Naive thymus-derived CD4-positive, alpha-beta T cell (primary cell): ENCODE data around the gene ACKR1. TPM values are rescaled to one million over a fixed set of nuclear protein-coding genes. Genes with fewer than 3 reads are reported as not detected.

Experiments used
- ATAC-seq: fragments of 150-1000 bp; cut with Tn5 transposase; 2 replicates; pipeline ENCODE4 v1.10.0; 2021; ENCODE audit warnings: mild to moderate bottlenecking, moderate library complexity
- CTCF ChIA-PET: fragments of 350-600 bp; sonication (Branson Sonifier 250); formaldehyde crosslinking; loops from one replicate; lab custom pipeline; 2021; ENCODE audit warnings: antibody characterized with exemption; lab: Charles Lee
- POLR2A ChIA-PET: fragments of 350-600 bp; sonication (Branson Sonifier 250); formaldehyde crosslinking; loops from one replicate; lab custom pipeline; 2021; ENCODE audit warnings: antibody characterized with exemption, inconsistent platforms; lab: Charles Lee
- DNase-seq, 9 donors: peaks; one replicate each; pipeline versions ENCODE4 v3.0.0 to v3.0.0-alpha.2; 2020 to 2022; ENCODE audit warnings: mixed read lengths in 1 of 9
- H3K27ac ChIP-seq: one replicate; pipeline ENCODE4 v1.7.0; 2013; ENCODE audit warnings: mild to moderate bottlenecking, low read depth, low read length, moderate library complexity
- H3K27me3 ChIP-seq, 2 donors: one replicate each; pipeline ENCODE4 v1.7.0; 2013; ENCODE audit warnings: low read length in 2 of 2, mild to moderate bottlenecking in 2 of 2, moderate library complexity in 2 of 2; ENCODE audit not compliant: control insufficient read depth in 2 of 2, insufficient read depth in 2 of 2
- H3K36me3 ChIP-seq, 3 experiments: 1 replicate in 2 of 3; 2 replicates in 1 of 3; pipeline ENCODE4 v1.7.0; 2013; ENCODE audit warnings: low read length in 3 of 3, mild to moderate bottlenecking in 3 of 3, moderate library complexity in 1 of 3; ENCODE audit not compliant: insufficient read depth in 3 of 3, control insufficient read depth in 2 of 3
- H3K4me1 ChIP-seq, 2 donors: one replicate each; pipeline ENCODE4 v1.7.0; 2013; ENCODE audit warnings: low read length in 2 of 2, mild to moderate bottlenecking in 2 of 2, moderate library complexity in 1 of 2; ENCODE audit not compliant: control insufficient read depth in 2 of 2, insufficient read depth in 2 of 2
- H3K4me3 ChIP-seq: 2 replicates; pipeline ENCODE4 v1.7.0; 2013; ENCODE audit warnings: mild to moderate bottlenecking, low read length
- H3K9me3 ChIP-seq, 3 experiments: 1 replicate in 2 of 3; 2 replicates in 1 of 3; pipeline ENCODE4 v1.7.0; 2013; ENCODE audit warnings: low read length in 3 of 3; ENCODE audit not compliant: control insufficient read depth in 2 of 3
- H3K27ac Mint-ChIP-seq, 9 donors: one replicate each; pipeline ENCODE4 v1.8.0; 2020 to 2022; ENCODE audit warnings: mixed read lengths in 9 of 9, mild to moderate bottlenecking in 8 of 9, moderate library complexity in 5 of 9, inconsistent platforms in 2 of 9
- H3K27me3 Mint-ChIP-seq, 5 donors: one replicate each; pipeline ENCODE4 v1.8.0; 2021 to 2022; ENCODE audit warnings: mixed read lengths in 5 of 5, mild to moderate bottlenecking in 1 of 5
- H3K36me3 Mint-ChIP-seq, 5 donors: one replicate each; pipeline ENCODE4 v1.8.0; 2020 to 2022; ENCODE audit warnings: mixed read lengths in 5 of 5, mild to moderate bottlenecking in 3 of 5, inconsistent platforms in 1 of 5
- H3K4me1 Mint-ChIP-seq, 7 donors: one replicate each; pipeline ENCODE4 v1.8.0; 2020 to 2022; ENCODE audit warnings: mixed read lengths in 7 of 7, mild to moderate bottlenecking in 3 of 7, inconsistent platforms in 1 of 7
- H3K4me3 Mint-ChIP-seq, 10 donors: one replicate each; pipeline ENCODE4 v1.8.0; 2020 to 2022; ENCODE audit warnings: mild to moderate bottlenecking in 10 of 10, mixed read lengths in 10 of 10, moderate library complexity in 6 of 10, inconsistent platforms in 2 of 10
- H3K9me3 Mint-ChIP-seq, 11 donors: one replicate each; pipeline ENCODE4 v1.8.0; 2020 to 2022; ENCODE audit warnings: mixed read lengths in 11 of 11, mild to moderate bottlenecking in 4 of 11, inconsistent platforms in 1 of 11, moderate library complexity in 1 of 11
- intact Hi-C, 2 donors: fragments of 100-400 bp; cut with micrococcal nuclease; formaldehyde crosslinking; loops; one replicate each; pipeline ENCODE4 v1.15.1; 2023
- polyA plus RNA-seq, 2 donors: library from polyadenylated mRNA; unstranded; fragments of 300-500 nt; fragmentation: Illumina TruSeq; gene quantifications; one replicate each; pipeline ENCODE4 v1.2.3, GENCODE V29; 2021
- total RNA-seq, 6 experiments: library from RNA in 5 of 6; stranded (reverse) in 5 of 6; gene quantifications; 1 replicate in 5 of 6; 2 replicates in 1 of 6; pipeline ENCODE4 v1.2.3 and lab custom pipeline; 2021 to 2026

The ACKR1 gene
- total and polyA plus RNA-seq, 7 experiments from 2014 or later: not detected

DNA sequence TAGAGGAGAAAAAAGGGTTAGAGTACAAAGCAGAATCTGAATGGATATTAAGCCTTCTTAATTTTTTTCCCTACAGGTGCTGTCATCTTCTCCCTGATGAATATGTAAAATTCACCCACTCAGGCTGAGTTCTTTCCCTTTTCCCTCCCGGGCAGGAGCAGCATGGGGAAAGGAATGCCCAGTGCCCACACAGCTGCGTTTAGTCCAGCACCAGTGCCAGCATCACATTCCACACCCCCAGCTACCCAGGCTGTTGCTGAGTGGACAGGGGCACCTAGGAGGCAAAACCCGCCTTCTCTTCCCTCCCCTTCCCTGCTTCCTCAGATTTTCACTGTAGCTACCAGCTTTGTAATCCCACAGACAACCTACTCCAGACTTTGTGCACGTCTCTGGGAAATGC is 36.6 kb upstream of the ACKR1 start:
- no peak for DNase-seq
- POLR2A ChIA-PET: no interaction called here
- Histone ChIP-seq H3K36me3 (no peaks in the 10 kb centered on the region), H3K4me1 (no peaks in the 10 kb centered on the region), H3K9me3 (no peaks in the 10 kb centered on the region), H3K27me3 (no peaks in the 10 kb centered on the region), H3K27ac (no peak overlapping the region), H3K4me3 (no peak overlapping the region)
- Mint-ChIP-seq H3K27ac (no peak overlapping the region), H3K27me3 (peaks cover 54 to 68% (median 65%) of the 10 kb centered on the region in 5 donors), H3K4me3 (no peak overlapping the region), H3K9me3 (no peaks in the 10 kb centered on the region), H3K36me3 (peaks cover 0 to 10% (median 0%) of the 10 kb centered on the region in 5 donors), H3K4me1 (peaks cover 3 to 12% (median 10%) of the 10 kb centered on the region in 7 donors)
- intact Hi-C loops: loop anchor here (10.0 kb wide), 2 partner anchors 627 to 837 kb away; no protein-coding TSS in a partner anchor
- ATAC-seq: no peak
- CTCF ChIA-PET: no interaction called here

DNA sequence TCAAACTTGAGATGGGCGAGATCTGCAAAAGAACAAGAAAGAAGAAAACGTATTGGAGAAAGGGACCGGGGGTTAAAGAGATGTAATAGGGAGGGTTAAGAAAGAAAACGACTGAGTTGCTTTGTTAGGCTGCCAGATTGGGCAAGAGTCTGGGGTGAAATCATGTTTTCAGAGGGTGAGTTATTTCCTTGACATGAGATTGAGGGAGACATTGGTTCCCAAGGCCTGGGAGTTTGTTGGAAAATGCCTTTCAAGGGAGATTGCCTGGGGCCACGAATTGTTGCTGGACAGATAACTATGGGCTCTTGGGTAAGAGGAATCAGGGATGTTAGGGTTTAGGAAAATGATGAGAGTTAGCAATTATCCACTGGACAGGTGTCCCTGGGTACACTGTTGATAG is 34.0 kb upstream of the ACKR1 start:
- no peak overlapping the region for H3K27ac ChIP-seq
- H3K27ac Mint-ChIP-seq: no peak overlapping the region
- H3K36me3 ChIP-seq: no peaks in the 10 kb centered on the region
- peaks cover 0 to 5% of the 10 kb centered on the region in 2 donors for H3K27me3 ChIP-seq
- peaks cover 3 to 12% (median 10%) of the 10 kb centered on the region in 7 donors for H3K4me1 Mint-ChIP-seq
- no peaks in the 10 kb centered on the region for H3K9me3 ChIP-seq
- H3K4me3 Mint-ChIP-seq: peak overlapping the region in 1 of 10 donors; percentile 0
- ATAC-seq (no peak), DNase-seq (no peak)
- CTCF ChIA-PET: no interaction called here
- H3K4me1 ChIP-seq: no peaks in the 10 kb centered on the region
- peaks cover 0 to 2% (median 0%) of the 10 kb centered on the region in 11 donors for H3K9me3 Mint-ChIP-seq
- no peak overlapping the region for H3K4me3 ChIP-seq
- POLR2A ChIA-PET: no interaction called here
- peaks cover 0 to 10% (median 0%) of the 10 kb centered on the region in 5 donors for H3K36me3 Mint-ChIP-seq
- H3K27me3 Mint-ChIP-seq: peaks cover 68 to 81% (median 72%) of the 10 kb centered on the region in 5 donors
- intact Hi-C loops: no loop called here

DNA sequence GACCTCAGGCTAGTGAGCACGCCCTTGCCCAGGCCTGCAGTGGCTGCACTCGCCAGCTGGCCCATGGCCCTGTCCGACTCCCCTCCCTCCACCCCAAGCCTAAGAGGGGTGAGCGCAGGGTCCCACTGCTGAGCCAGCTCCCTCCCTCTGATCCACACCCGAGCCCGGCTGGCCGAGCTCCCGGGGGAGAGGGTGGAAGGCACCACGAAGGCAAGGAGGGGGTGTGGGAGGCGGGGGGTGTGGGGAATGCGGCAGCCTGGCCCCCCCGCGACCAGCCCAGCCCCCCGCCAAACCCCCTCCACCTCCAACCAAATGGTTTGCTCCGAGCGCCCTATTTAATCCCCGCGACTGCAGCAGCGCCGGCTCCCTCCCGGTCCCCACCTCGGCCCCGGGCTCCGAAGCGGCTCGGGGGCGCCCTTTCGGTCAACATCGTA is 33.4 kb upstream of the ACKR1 start, which contains the start of gene CADM3:
Gene CADM3, plus strand, starts transcription at position 362 of the 434 bp plus-strand sequence. CDS start 151 bp downstream, outside the sequence.
- H3K27me3 ChIP-seq: peaks cover 0 to 5% of the 10 kb centered on the region in 2 donors
- Mint-ChIP-seq H3K9me3 (peaks cover 0 to 2% (median 0%) of the 10 kb centered on the region in 11 donors), H3K27me3 (peaks cover 66 to 77% (median 70%) of the 10 kb centered on the region in 5 donors), H3K4me3 (peak within 1 kb of the TSS in 4 of 10 donors; percentile 0 to 12 (median 8)), H3K27ac (no peak within 1 kb of the TSS), H3K4me1 (peaks cover 3 to 12% (median 10%) of the 10 kb centered on the region in 7 donors), H3K36me3 (peaks cover 0 to 10% (median 0%) of the 10 kb centered on the region in 5 donors)
- H3K9me3 ChIP-seq: no peaks in the 10 kb centered on the region
- POLR2A ChIA-PET: no interaction called here
- ATAC-seq (no peak), DNase-seq (no peak)
- CTCF ChIA-PET: no interaction called here
- no peak within 1 kb of the TSS for H3K4me3 ChIP-seq
- no peaks in the 10 kb centered on the region for H3K4me1 ChIP-seq
- H3K27ac ChIP-seq: no peak within 1 kb of the TSS
- no peaks in the 10 kb centered on the region for H3K36me3 ChIP-seq
- intact Hi-C loops: no loop called here

DNA sequence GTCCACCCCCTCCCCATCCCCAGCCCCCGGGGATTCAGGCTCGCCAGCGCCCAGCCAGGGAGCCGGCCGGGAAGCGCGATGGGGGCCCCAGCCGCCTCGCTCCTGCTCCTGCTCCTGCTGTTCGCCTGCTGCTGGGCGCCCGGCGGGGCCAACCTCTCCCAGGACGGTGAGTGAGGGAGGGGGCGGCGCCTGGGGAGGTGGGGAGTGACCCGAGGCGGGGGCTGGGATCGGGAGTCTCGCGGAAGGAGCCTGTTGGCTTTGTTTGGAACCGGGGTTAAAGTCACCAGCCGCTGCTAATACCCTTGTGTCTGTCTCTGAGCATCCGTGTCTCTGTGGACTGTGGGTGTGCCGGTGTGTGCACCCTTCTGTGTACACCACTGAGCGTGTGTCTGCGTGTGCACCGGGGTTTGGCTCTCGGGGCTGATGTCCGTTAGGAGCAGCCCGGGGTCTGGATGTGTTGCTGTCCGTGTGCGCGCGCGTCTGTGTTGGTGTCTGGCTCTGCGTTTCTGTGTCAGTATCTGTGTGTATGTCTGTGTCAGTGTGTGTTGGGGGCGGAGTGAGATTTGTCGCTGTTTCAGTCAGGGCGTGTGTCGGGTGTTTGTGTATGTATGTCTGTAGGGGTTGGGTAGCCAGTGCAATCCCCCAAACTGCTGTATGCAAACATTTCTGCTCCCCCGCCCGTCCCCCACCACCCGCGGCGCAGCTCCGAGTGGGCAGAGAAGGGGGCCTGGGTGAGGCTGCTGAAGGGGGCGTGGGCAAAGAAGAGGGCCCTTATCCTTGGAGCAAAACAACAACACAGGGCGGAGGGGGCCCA is 32.8 kb upstream of the ACKR1 start:
- no peak overlapping the region for H3K27ac ChIP-seq
- H3K4me3 ChIP-seq: no peak overlapping the region
- H3K36me3 ChIP-seq: no peaks in the 10 kb centered on the region
- intact Hi-C loops: no loop called here
- no peaks in the 10 kb centered on the region for H3K4me1 ChIP-seq
- Mint-ChIP-seq H3K9me3 (peaks cover 0 to 2% (median 0%) of the 10 kb centered on the region in 11 donors), H3K4me1 (peaks cover 3 to 12% (median 10%) of the 10 kb centered on the region in 7 donors), H3K27ac (no peak overlapping the region), H3K27me3 (peaks cover 61 to 70% (median 67%) of the 10 kb centered on the region in 5 donors), H3K4me3 (peak overlapping the region in 3 of 10 donors; percentile 5 to 12 (median 11)), H3K36me3 (peaks cover 0 to 10% (median 0%) of the 10 kb centered on the region in 5 donors)
- no peaks in the 10 kb centered on the region for H3K9me3 ChIP-seq
- ChIA-PET POLR2A (no interaction called here), CTCF (no interaction called here)
- ATAC-seq (no peak), DNase-seq (no peak)
- H3K27me3 ChIP-seq: peaks cover 0 to 5% of the 10 kb centered on the region in 2 donors

DNA sequence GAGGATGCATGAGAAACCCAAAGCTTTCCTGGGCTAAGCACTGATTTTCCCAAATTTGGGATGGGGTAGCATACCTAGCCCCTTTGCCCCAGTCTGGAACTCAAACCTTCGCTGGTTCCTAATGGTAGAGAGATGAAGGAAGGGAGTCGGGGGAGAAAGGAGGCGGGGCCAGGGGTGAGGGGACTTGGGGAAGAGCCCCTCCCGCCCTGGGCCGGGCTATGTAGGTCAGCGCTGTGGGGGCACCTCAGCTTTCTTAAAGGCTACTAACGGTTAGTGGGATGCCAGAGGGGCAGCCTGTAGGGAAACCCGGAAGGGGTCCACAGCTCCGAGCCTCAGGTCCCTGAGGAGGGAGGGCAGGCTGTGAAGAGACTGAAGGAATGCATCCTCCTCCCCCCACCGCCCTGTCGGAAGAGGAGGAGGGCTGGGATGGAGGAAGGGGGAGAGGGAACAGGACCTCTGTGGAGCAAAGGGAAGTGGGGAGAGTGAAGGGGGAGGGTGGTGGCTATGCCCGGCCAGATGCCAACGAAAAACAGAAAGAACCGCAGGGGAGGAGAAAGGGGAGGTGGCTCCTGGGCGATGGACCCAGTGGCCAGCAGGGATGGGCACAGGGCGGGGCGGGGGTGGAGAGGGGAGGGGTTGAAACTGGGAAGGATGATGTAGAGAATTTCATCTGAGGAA is 31.9 kb upstream of the ACKR1 start:
- Mint-ChIP-seq H3K4me1 (peaks cover 3 to 12% (median 10%) of the 10 kb centered on the region in 7 donors), H3K9me3 (peaks cover 0 to 3% (median 0%) of the 10 kb centered on the region in 11 donors), H3K27ac (no peak overlapping the region), H3K36me3 (peaks cover 0 to 10% (median 0%) of the 10 kb centered on the region in 5 donors), H3K27me3 (peaks cover 58 to 70% (median 64%) of the 10 kb centered on the region in 5 donors), H3K4me3 (no peak overlapping the region)
- intact Hi-C loops: no loop called here
- DNase-seq: no peak
- ChIA-PET POLR2A (no interaction called here), CTCF (no interaction called here)
- no peaks in the 10 kb centered on the region for H3K4me1 ChIP-seq
- H3K27ac ChIP-seq: no peak overlapping the region
- no peak for ATAC-seq
- no peak overlapping the region for H3K4me3 ChIP-seq
- H3K9me3 ChIP-seq: no peaks in the 10 kb centered on the region
- peaks cover 0 to 5% of the 10 kb centered on the region in 2 donors for H3K27me3 ChIP-seq
- no peaks in the 10 kb centered on the region for H3K36me3 ChIP-seq

DNA sequence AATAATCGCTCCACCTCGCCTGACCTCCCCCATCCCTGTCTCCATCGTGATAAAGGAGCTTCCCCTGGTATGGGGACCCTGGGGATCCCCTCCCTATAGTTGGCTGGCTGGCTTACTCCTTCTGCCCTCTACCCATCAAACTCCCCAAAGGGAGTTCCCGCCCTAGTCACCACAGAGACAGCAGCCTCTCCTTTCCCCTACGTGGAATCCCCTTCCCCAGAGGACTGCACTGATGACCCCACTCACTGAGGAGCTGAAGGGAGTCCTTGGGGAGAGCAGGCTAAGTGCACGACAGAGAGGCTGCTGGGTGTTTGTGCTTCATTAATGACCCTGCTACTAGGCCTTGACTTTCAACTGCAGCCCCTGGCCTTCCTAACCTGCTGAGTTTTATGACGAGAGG is 31.4 kb upstream of the ACKR1 start:
- peaks cover 0 to 3% (median 0%) of the 10 kb centered on the region in 11 donors for H3K9me3 Mint-ChIP-seq
- no peak overlapping the region for H3K27ac Mint-ChIP-seq
- DNase-seq: no peak
- POLR2A ChIA-PET: no interaction called here
- peaks cover 56 to 68% (median 62%) of the 10 kb centered on the region in 5 donors for H3K27me3 Mint-ChIP-seq
- no peak for ATAC-seq
- intact Hi-C loops: no loop called here
- H3K4me3 Mint-ChIP-seq: no peak overlapping the region
- peaks cover 0 to 5% of the 10 kb centered on the region in 2 donors for H3K27me3 ChIP-seq
- H3K27ac ChIP-seq: no peak overlapping the region
- peaks cover 0 to 10% (median 0%) of the 10 kb centered on the region in 5 donors for H3K36me3 Mint-ChIP-seq
- no peaks in the 10 kb centered on the region for H3K4me1 ChIP-seq
- H3K4me3 ChIP-seq: no peak overlapping the region
- no peaks in the 10 kb centered on the region for H3K9me3 ChIP-seq
- peaks cover 3 to 12% (median 10%) of the 10 kb centered on the region in 7 donors for H3K4me1 Mint-ChIP-seq
- H3K36me3 ChIP-seq: no peaks in the 10 kb centered on the region
- CTCF ChIA-PET: no interaction called here
